Endothelial cell of umbilical vein (primary cell): ENCODE measurements around the gene RTN1.
A peak's percentile ranks its signal among the peaks of the same experiment; 100 is the strongest.

Experiments
- CTCF ChIP-seq, 2 donors: IDR thresholded peaks; 1 replicate in 1 of 2; 2 replicates in 1 of 2; pipeline ENCODE4 v1.5.1; 2011; ENCODE audit warnings: low read length in 2 of 2, mild to moderate bottlenecking in 2 of 2, moderate library complexity in 2 of 2, control low read depth in 1 of 2, inconsistent platforms in 1 of 2, low read depth in 1 of 2; ENCODE audit not compliant: insufficient read depth in 1 of 2; ENCODE audit errors: extremely low read depth in 1 of 2
- EZH2 ChIP-seq: IDR thresholded peaks from 2 replicates; pipeline ENCODE4 v1.6.1; 2012; ENCODE audit warnings: borderline replicate concordance, low read depth, mild to moderate bottlenecking, moderate library complexity, low read length, inconsistent platforms; ENCODE audit not compliant: severe bottlenecking
- FOS ChIP-seq: IDR thresholded peaks from 2 replicates; pipeline ENCODE4 v1.6.1; 2011; ENCODE audit warnings: mild to moderate bottlenecking, low read length, moderate library complexity, borderline replicate concordance; ENCODE audit not compliant: insufficient read depth
- GATA2 ChIP-seq: IDR thresholded peaks from 2 replicates; pipeline ENCODE4 v1.7.0; 2011; ENCODE audit warnings: low read depth, mild to moderate bottlenecking, moderate library complexity, mixed read lengths, low read length; ENCODE audit not compliant: insufficient read length, insufficient read depth
- JUN ChIP-seq: IDR thresholded peaks from 2 replicates; pipeline ENCODE4 v1.6.1; 2011; ENCODE audit warnings: borderline replicate concordance, low read depth; ENCODE audit not compliant: insufficient read length, insufficient read depth
- MYC ChIP-seq: IDR thresholded peaks from one replicate; pipeline ENCODE4 v1.6.1; 2011; ENCODE audit warnings: mild to moderate bottlenecking, low read depth, low read length
- POLR2A ChIP-seq: IDR thresholded peaks from 2 replicates; pipeline ENCODE4 v1.6.1; 2012; ENCODE audit warnings: low read depth, mild to moderate bottlenecking, control low read depth, low read length
- POLR2AphosphoS5 ChIP-seq: IDR thresholded peaks from 2 replicates; pipeline ENCODE4 v1.6.1; 2012; ENCODE audit warnings: low read depth, mild to moderate bottlenecking, control low read depth, low read length, moderate library complexity; ENCODE audit not compliant: insufficient read depth
- TF ChIP-seq, protein P1 (sequence below): IDR thresholded peaks from 2 replicates; pipeline ENCODE4 v1.6.1; 2011; ENCODE audit not compliant: insufficient read depth, insufficient read length

- TF ChIP-seq POLR2A (no peak), CTCF (IDR thresholded peaks at IDR 0.05; ENCODE audit: extremely low read depth in 1 of 2, insufficient read depth in 1 of 2, low read depth in 1 of 2, low read length in 2 of 2) (no peak), FOS (no peak), EZH2 (peak; percentile 31), JUN (no peak), MYC (no peak), POLR2AphosphoS5 (no peak), GATA2 (no peak)
- TF ChIP-seq, protein P1, sequence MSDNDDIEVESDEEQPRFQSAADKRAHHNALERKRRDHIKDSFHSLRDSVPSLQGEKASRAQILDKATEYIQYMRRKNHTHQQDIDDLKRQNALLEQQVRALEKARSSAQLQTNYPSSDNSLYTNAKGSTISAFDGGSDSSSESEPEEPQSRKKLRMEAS, result no peak
Measured at GRCh38 chr14:59630288-59630963, 240.2 kb downstream of the RTN1 start.
